ENCODE measurements around the gene PLA2G4C.

GRCh38 chr19:48137411-48137810 is 26.8 kb upstream of the PLA2G4C start:
- TF ChIP-seq CTCF (IDR thresholded peaks at IDR 0.05; ENCODE audit: low read length) (no peak), EZH2 (IDR thresholded peaks at IDR 0.05; ENCODE audit: borderline replicate concordance, low read length) (no peak)

Data from OCI-LY1 (cell line).